HG03354 (cell line): ENCODE measurements around the gene HTR1D.
"Not testable (repeated sequence)": the region's sequence is repeated elsewhere in the genome, so short reads cannot be mapped to it uniquely, and the experiment has no call there.

Experiments used
- ATAC-seq: cut with Tn5 transposase; IDR thresholded peaks from one replicate; pipeline ENCODE4 v1.9.1; 2021; ENCODE audit warnings: mild to moderate bottlenecking; ENCODE audit not compliant: unreplicated experiment, poor library complexity, severe bottlenecking

The HTR1D gene

GRCh38 chr1:23217421-23218115 is at the start of gene HTR1D:
Gene HTR1D (minus strand): TSS chr1:23217502. CDS start chr1:23194219, 23,283 bp downstream.
- no peak for ATAC-seq

GRCh38 chr1:23263380-23263887 is 46.1 kb upstream of the HTR1D start:
- no peak for ATAC-seq

- not testable (repeated sequence) for ATAC-seq
These were observed 40.8 kb upstream of the HTR1D start for GRCh38 chr1:23258082-23258481.

GRCh38 chr1:23257371-23257770 is 40.1 kb upstream of the HTR1D start:
- not testable (repeated sequence) for ATAC-seq

- no peak for ATAC-seq
These were observed 37.3 kb upstream of the HTR1D start for GRCh38 chr1:23254584-23254983.

GRCh38 chr1:23251812-23252211 is 34.5 kb upstream of the HTR1D start:
- no peak for ATAC-seq

GRCh38 chr1:23249787-23250454 is 32.6 kb upstream of the HTR1D start:
- no peak for ATAC-seq

GRCh38 chr1:23247276-23247675 is 30.0 kb upstream of the HTR1D start:
- ATAC-seq: no peak

- ATAC-seq: no peak
These were observed 29.0 kb upstream of the HTR1D start for GRCh38 chr1:23246274-23246673.

GRCh38 chr1:23244256-23244761 is 27.0 kb upstream of the HTR1D start:
- ATAC-seq: no peak

- ATAC-seq: no peak
These were observed 25.1 kb upstream of the HTR1D start for GRCh38 chr1:23242414-23242813.

GRCh38 chr1:23239638-23240295 is 22.5 kb upstream of the HTR1D start:
- no peak for ATAC-seq

- ATAC-seq: no peak
These were observed 21.3 kb upstream of the HTR1D start for GRCh38 chr1:23238565-23238964.

- no peak for ATAC-seq
These were observed 20.2 kb upstream of the HTR1D start for GRCh38 chr1:23237508-23237907.

GRCh38 chr1:23227806-23228205 is 10.5 kb upstream of the HTR1D start:
- no peak for ATAC-seq

- no peak for ATAC-seq
These were observed 7.7 kb upstream of the HTR1D start for GRCh38 chr1:23224739-23225648.

- ATAC-seq: not testable (repeated sequence)
These were observed 6.7 kb upstream of the HTR1D start for GRCh38 chr1:23223963-23224362.

- not testable (repeated sequence) for ATAC-seq
These were observed 6.2 kb upstream of the HTR1D start for GRCh38 chr1:23223490-23223951.

GRCh38 chr1:23222742-23223141 is 5.4 kb upstream of the HTR1D start:
- no peak for ATAC-seq
